VCaP (cell line): ENCODE data around the gene ISY1.
"Not testable (repeated sequence)": the region's sequence is repeated elsewhere in the genome, so short reads cannot be mapped to it uniquely, and the experiment has no call there.

Experiments used
- H3K27ac ChIP-seq: fragments of 450-650 bp; 2 replicates; pipeline ENCODE4 v1.5.1; 2017
- CTCF ChIP-seq: fragments of 450-650 bp; conservative IDR thresholded peaks from 2 replicates; pipeline ENCODE4 v1.5.1; 2017; ENCODE audit warnings: mild to moderate bottlenecking, moderate library complexity

ISY1 gene

GRCh38 chr3:129182390-129183185 lies 21.7 kb upstream of the ISY1 start:
- H3K27ac ChIP-seq: peak overlapping the region; percentile 99
- no peak for TF ChIP-seq CTCF

GRCh38 chr3:129181819-129182218 lies 21.0 kb upstream of the ISY1 start:
- H3K27ac ChIP-seq: peak overlapping the region; percentile 99
- no peak for TF ChIP-seq CTCF

- no peak for TF ChIP-seq CTCF
- peak overlapping the region; percentile 99 for H3K27ac ChIP-seq
Observed at GRCh38 chr3:129180461-129180860, 19.6 kb upstream of the ISY1 start.

GRCh38 chr3:129176051-129176450 lies 15.2 kb upstream of the ISY1 start:
- no peak for TF ChIP-seq CTCF
- no peak overlapping the region for H3K27ac ChIP-seq

- no peak overlapping the region for H3K27ac ChIP-seq
- TF ChIP-seq CTCF: no peak
Observed at GRCh38 chr3:129173725-129174124, 12.9 kb upstream of the ISY1 start.

GRCh38 chr3:129173206-129173605 lies 12.3 kb upstream of the ISY1 start:
- TF ChIP-seq CTCF: no peak
- H3K27ac ChIP-seq: no peak overlapping the region

GRCh38 chr3:129166579-129167332 lies 5.9 kb upstream of the ISY1 start:
- no peak overlapping the region for H3K27ac ChIP-seq
- TF ChIP-seq CTCF: no peak

GRCh38 chr3:129165594-129165993 lies 4.7 kb upstream of the ISY1 start:
- not testable (repeated sequence) for H3K27ac ChIP-seq
